Stimulated activated naive CD8-positive, alpha-beta T cell treated with anti-CD3 and anti-CD28 coated beads, Interleukin-15, Interleukin-2, amounts not matched to agents 100 U/mL and 50 U/mL, for 24 hours (primary cell): Measurements from ENCODE around the gene PLGRKT.
A peak's percentile ranks its signal among the peaks of the same experiment; 100 is the strongest.
"Not testable (repeated sequence)": the region's sequence is repeated elsewhere in the genome, so short reads cannot be mapped to it uniquely, and the experiment has no call there.

Source experiments
- ATAC-seq: fragments of 150-1000 bp; cut with Tn5 transposase; one replicate; pipeline ENCODE4 v1.10.0; 2021
- DNase-seq: peaks from one replicate; pipeline ENCODE4 v3.0.0; 2021

PLGRKT gene

DNA sequence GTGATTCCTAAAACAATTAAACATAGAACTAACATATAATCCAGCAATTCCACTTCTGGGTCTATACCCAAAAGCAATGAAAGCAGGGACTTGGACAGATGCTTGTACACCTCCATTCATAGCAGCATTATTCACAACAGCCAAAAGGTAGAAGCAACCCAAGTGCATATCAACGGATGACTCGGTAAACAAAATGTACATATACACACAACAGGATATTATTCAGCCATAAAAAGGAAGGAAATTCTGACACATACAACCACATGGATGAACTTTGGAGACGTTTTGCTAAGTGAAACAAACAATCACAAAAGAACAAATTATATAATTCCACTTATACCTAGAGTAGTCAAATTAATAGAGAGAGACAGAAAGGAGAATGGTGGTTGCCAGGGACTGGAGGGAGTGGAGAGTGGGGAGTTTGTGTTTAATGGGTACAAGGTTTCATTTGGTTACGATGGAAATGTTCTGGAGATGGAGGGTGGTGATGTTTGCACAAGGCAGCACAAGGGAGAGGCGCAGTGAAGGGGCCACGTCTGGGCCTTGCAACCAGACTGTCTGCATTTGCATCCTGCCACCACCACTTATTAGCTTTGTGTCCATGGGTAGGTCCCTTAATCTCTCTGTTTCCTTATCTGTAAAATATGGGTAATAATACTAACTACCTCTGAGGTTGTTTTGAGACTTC, 61.8 kb downstream of the PLGRKT start:
- ATAC-seq (no peak), DNase-seq (no peak)

DNA sequence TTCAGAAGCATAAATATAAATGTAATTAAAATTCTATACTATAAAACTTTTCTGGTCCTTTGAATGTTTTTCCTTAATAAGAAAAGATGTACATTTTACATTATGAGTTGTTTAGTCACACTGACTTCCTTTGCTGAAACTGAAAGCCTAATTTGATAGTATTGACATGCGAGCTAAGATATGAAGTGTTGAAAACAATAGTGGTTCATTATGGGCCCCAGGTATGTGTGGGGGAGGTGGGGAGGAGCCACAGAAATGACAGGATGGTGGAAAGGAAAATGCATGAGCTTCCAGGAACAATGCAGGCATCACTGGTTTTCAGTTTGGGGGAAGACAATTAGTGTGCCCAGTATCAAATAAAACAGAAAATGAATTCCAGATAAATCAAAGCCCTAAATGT, 62.6 kb downstream of the PLGRKT start:
- no peak for DNase-seq
- ATAC-seq: peak; percentile 63

DNA sequence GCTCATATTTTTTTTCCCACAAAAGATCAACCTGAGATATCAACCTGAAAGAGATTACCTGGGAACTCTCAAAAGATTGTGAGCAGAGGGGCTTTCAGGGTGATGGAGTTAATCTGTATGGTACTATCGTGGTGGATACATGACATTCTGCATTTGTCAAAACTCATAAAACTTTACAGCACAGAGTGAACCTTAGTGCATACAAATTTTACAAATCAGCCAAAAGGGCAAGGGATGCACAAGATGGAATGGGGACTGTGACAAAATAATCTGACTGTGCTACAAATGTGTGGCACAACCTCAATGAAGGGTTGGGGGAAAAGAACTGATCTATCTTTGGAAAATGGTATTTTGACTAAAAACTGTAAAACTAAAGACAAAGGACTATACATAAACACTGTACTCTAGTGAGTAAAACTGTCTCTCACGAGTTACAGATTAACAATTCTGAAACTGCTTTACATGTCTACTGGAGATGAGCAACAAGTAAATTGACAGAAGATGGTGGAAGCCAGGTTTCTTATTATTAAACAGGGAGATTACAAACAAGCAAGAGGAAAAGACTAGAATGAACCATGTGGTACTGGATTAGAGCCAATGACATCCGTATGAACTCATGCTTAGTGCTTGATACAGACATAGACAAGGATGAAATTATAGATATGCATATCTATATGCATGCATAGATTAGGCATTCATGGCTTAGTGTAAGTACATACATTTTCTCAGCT, 73.3 kb downstream of the PLGRKT start:
- ATAC-seq (peak; percentile 14), DNase-seq (no peak)

DNA sequence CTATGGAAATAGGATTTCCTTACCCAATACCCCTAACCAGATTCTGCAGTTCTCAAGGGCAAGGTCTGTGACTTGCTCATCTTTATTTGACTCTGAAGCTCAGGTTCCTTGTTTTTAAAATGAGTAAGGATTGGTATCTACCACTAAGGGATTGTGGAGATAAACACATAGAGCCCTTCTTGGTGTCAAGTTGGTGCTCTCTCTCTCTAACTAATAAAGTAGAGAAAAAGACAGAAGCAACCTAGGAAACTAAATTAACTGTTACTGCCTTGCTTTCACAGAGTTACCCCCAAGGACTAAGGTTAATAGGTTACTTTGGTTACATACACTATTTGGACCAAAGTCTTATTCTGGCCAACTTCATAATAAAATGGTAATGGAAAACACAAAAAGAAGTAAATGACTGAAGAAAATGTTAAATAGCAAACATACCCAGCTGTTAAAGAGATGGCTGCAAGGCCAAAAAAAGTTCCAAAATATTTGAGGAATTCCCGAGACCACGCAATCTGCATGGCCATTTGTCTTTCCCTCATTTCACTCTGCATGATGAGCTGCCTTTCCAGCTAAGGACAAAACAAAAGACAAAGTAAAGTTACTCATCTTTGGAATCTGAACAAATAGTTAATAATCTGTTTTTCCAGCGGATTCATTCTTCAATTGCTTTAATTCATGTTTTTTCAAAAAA, 76.3 kb downstream of the PLGRKT start:
- DNase-seq (no peak), ATAC-seq (no peak)

DNA sequence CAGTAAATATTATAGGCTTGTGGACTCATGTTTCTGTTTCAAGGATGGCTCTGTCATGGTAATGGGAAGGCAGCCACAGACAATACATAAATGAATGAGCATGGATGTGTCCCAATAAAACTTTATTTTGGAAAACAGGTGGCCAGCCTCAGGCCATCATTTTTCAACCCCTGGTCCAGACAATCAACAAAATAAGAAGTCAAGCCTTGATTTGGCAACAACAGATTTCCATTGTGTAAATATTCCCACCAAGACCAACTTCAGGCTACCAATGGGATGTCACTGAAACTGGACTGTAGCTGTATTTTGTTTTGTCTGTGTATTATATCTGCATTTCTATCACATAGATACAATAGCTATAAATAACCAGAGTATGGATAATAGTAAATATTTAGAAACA, 77.4 kb downstream of the PLGRKT start:
- DNase-seq: no peak
- no peak for ATAC-seq

DNA sequence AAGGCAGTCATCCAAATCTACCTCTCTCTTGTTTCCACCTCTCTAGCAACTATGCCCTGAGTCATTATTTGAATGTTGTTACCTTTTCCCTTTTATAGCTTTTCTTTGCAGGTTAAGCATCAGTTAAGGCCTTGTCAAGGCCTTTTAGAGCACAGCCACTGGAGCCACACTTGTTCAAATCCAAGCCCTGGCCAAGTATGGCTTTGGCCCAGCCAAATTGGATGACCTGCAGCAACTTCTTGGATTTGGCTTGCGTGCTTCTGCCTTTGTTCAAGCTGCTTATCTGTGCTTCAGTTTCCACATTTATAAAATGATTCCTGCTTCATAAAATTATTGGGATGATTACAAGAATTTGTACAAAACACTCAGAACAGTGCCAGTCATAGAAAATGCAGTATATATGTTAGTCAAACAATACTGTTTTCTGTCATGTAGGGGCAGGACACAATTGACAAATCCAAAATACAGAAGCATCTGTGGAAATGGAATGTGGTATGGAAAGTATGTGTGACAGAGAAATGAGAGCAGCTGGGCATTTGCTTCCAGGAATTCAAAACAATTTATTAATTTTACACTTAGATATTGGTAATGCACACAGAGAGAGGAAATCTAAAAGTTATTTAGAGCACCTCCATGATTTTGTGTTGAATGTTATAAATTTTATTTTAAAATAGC, 80.2 kb downstream of the PLGRKT start:
- ATAC-seq: no peak
- no peak for DNase-seq

DNA sequence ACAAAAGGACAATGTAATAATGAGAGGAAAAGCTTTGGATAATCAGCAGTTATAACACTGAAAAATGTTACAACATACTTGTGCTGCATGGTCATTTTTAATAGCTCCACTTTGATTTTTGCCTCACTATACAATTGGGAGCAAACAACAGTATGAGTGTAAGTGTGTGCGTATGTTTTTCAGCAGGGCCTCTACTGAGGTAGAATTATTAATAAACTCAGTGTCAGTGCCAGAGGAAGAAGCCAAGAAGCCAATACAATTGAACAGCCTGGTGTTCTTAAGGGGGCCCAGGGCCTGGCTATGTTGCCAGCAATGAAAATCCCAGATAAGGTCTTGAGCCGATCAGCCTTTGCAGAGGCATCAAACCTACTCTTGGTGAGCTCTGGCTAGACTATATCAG, 81.9 kb downstream of the PLGRKT start:
- DNase-seq: no peak
- ATAC-seq: no peak

DNA sequence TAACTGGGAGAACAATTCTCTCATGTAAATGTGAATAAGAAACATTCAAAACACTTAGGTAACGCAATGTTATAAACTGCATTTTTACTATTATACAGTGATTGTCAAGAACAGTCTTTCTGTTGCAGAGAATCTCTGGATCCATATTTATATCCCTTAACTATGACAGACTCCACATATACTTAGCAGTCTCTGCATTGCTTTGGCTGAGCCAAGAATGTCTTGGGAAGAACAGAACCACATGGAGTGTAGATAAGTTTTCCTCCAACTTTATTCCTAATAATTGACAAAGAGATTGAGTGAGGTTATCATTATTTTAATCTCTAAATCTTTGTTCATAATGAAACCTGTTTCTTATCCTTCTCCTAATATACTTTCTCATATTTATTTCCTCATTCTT, 82.5 kb downstream of the PLGRKT start:
- DNase-seq (no peak), ATAC-seq (no peak)

DNA sequence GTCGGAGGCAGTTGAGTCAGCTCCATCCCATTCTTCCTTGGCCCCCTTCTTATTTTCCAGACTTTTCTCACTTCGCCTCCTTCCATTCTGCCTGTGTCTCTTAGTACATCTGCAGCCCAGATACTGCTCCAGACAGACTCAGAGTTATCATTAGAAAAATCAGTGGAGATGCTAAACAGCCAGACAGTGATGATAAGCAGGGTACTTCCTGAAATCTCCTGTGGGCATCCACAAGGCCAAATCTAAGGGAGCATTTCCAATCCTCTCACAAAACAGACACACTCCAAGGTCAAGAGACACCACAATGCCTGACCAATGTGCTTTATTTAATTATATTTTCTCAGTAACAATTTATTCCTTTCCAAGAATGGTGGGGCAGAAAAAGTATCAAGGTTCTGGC, 83.5 kb downstream of the PLGRKT start:
- DNase-seq (no peak), ATAC-seq (no peak)

DNA sequence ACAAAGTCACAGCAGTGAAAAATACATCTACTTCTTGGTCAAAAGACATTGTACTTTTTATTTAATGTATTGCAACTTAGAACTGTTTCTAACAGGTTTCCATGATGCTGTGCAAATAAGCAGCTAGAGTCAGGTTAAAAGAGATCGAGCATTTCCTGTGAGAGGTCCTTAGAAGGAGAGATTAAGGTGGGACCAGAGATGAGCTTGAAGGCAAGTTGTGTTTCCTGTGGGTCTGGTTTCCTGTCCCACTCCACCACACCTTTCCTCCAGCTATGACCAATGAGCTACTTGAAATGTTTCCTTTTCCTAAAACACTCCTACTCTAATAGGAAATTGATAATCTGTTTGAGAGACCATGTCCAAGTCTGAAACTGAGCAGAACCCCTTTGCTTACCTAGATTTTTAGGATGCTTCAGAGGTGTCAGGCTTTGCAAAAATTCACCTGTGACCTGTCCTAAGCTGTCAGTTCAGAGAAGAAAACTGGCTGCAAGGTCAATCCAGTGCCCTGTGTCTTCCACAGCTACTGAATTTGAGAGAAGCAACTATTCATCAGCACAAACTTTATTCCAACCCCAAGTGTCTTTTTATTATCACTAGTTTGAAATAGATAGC, 85.0 kb downstream of the PLGRKT start:
- ATAC-seq (peak; percentile 59), DNase-seq (no peak)

DNA sequence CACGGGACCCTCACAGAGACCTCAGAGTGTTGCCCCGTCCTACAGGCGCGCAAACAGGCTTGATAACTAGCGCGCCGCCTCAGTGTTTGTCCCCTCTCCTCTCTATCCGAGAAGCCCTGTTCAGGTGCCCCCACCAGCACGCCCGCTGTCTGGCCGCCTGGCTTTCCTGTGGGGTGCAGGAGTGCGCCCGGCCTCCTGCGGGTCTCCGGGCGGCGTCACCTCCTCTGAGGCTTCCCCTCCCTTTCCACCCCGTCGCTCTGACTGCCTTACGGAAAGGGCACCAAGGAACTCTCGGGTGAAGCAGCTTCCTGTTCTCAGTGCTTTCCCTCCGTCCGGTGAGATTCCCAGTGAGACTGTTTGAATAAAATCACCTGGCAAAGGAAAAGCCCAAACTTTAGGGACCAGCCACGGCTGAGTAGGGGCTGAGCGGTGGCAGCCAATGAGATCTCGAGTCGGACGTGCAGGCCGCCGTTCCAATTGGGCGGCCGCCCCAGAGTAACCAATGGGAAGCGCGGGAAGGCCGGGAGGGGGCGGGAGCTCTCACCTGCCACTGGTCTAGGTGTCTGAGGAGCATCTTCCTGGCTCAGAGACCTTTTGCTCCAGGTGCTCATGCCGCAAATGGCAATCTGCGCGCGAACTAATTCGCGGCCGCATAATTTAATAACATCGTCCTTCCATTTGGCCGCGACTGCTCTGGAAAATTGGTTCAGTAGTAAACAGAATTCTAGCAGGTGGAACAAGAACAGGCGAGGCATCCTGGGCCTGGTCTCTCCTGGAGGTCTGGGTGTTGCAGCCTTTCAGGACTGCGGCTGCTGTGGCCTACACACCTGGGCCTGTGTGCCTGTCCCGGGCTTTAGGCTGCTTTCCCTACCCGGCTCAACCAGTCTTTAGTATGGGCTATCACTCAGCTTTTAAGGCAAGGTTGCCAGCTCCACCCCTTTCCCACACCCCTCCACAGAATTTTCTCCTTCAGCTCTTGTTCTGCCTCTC, 98.4 kb downstream of the PLGRKT start, which contains the start of gene RLN1:
TSS of gene RLN1 (minus strand) at position 885 of the 990 bp plus-strand sequence. CDS start at position 755, 130 bp downstream.
- DNase-seq: peak; percentile 13
- ATAC-seq: peak; percentile 100

DNA sequence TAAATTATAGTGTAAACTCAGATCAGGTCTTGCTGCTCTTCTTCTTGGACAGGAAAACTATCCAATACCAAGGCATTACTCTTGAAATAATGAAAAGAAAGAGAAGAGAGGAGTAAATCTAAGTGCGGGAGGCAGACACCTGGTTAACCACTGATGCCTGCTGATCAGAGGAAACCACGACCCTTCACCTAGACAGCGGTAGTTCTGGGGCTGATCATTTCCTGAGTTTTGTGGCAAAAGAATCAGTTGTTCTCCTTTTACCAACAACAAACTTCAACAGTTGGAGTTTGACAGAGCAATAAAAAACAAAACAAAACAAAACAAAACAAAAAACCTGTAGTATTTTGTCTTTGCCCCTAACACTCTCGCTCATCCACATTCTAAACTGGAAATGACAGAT, 101.0 kb downstream of the PLGRKT start:
- no peak for ATAC-seq
- DNase-seq: no peak

DNA sequence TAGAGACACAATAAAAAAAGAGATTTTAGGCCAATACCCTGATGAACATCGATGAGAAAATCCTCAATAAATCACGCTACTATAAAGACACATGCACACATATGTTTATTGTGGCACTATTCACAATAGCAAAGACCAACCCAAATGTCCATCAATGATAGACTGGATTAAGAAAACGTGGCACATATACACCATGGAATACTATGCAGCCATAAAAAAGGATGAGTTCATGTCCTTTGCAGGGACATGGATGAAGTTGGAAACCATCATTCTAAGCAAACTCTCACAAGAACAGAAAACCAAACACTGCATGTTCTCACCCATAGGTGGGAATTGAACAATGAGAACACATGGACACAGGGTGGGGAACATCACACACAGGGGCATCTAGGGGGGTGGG, 106.4 kb downstream of the PLGRKT start:
- DNase-seq, ATAC-seq: not testable (repeated sequence)

DNA sequence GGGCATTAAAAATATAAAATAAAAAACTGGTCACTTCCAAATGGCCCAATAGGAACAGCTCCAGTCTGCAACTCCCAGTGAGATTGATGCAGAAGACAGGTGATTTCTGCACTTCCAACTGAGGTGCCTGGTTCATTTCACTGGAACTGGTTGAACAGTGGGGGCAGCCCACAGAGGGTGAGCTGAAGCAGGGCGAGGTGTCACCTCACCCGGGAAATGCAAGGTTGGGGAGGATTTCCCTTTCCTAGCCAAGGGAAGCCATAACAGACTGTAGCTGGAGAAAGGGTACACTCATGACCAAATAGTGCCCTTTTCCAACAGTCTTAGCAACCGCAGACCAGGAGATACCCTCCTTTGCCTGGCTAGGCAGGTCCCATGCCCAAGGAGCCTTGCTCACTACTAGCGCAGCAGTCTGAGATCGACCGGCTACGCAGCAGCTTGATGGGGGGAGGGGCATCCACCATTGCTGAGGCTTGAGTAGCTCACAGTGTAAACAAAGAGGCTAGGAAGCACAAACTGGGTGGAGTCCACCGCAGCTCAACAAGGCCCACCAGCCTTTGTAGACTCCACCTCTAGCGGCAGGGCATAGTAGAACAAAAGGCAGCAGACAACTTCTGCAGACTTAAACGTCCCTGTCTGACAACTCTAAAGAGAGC, 110.7 kb downstream of the PLGRKT start:
- ATAC-seq: no peak
- DNase-seq: no peak

DNA sequence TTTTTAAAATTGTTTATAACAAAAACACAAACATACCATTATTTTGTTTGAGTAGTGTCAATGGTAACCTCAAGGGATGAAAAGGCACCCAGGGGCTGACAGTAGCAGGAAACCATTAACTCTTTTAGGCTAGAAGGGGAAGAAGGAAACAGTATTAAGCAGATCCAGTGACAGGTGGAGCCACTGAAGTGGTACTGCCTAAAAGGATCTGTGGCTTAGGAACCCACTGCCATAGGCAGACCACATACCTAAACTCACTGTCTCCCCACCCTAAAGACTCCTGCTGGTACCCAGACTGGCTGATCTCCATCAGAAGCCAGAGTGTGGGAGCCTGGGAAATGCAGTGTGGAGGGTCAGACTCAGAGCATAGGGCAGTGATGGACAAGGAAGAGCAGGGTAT, 111.5 kb downstream of the PLGRKT start:
- DNase-seq (no peak), ATAC-seq (no peak)

DNA sequence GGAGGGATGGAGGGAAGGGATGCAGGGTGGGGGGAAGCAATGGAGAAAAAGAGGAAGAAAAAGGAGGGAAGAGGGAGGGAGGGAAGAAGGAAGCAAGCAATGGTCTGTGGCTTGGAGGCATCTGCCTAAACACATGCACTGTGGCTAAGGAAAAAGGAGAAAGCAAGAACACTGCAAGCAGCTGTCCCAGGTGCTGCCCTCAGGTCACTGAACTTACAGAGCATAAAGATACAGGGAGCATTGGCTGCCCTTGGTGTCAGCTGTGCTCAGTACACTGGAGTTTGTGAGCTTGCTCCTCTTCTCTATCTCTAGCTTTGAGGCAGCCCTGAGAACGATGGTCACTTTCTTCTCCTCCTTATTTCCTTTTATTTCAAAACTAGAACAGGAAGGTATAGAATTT, 116.1 kb downstream of the PLGRKT start:
- DNase-seq, ATAC-seq: not testable (repeated sequence)

DNA sequence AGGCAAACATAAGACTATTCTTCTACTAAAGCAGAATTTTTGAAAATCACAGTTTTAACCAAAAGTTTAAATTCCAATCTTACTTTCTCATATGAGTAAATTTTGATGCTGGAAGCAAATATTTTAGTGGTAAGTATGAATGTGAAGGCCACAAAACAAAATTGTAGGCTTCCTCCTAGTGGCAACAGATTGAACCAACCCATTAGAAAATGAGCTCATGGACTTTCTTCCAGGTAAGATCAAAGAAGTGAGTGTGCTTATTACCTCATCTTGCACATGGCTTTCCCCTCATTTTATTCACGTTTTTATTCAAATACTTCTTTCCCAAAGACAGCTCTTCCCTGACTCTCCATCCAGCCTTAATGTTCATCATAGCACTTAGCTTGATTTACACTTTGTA, 116.7 kb downstream of the PLGRKT start:
- ATAC-seq (no peak), DNase-seq (no peak)

DNA sequence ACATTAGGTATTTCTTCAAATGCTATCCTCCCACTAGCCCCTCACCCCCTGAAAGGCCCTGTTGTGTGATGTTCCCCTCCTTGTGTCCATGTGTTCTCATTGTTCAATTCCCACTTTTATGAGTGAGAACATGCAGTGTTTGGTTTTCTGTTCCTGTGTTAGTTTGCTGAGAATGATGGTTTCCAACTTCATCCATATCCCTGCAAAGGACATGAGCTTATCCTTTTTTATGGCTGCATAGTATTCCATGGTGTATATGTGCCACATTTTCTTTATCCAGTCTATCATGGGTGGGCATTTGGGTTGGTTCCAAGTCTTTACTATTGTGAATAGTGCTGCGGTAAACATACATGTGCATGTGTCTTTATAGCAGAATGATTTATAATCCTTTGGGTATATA, 121.3 kb downstream of the PLGRKT start:
- not testable (repeated sequence) for ATAC-seq, DNase-seq

DNA sequence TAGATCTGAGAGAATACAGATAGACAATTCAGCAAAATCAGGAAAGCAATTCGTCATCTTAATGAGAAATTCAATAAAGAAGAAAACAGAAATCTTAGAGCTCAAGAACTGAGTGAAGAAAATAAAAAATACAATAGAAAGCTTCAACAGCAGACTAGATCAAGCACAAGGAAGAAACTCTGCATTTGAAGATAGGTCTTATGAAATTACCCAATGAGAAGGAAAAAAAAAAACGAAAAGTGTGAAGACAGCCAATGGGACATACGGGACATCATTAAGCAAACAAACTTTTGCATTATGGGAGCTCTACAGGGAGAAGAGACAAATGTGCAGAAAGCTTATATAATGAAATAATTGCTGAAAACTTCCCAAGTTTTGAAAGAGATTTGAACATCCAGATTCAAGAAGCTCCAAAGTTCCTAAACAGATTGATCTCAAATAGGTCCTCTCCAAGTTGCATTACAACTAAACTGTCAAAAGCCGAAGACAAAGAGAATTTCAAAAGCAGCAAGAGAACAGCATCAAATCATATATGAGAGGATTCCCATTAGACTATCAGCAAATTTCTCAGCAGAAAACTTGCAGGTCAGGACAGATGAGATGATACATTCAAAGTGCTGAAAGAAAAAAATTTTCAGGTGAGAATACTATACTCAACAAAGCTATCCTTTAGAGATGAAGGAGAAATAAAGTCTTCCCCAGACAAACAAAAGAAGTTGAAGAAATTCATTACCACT, 122.4 kb downstream of the PLGRKT start:
- no peak for ATAC-seq
- no peak for DNase-seq

DNA sequence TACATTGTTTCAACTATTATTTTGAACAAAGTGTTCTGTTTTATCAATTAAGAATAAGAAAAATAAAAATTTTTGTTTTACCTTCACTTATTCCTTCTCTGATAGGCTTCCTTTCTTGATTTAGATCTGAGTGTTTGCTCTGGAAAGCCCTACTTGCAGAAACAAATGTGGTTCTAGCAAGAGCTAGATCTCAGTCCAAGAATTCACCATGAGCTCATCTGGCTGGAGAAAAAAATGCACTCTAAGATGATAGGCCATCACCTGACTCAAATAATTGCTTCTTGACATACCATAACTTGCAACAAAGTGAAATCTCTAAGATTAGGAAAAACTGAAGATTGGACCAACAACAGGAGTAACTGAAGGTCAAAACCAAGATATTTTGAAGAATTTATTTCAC, 126.9 kb downstream of the PLGRKT start:
- DNase-seq: no peak
- no peak for ATAC-seq
